GM12878 (cell line): ENCODE measurements around the gene COX5A.

ENCODE experiments used
- CTCF ChIP-seq, 3 experiments: IDR thresholded peaks in 2 of 3; conservative IDR thresholded peaks in 1 of 3; 2 replicates each; pipeline ENCODE4 v1.5.1; 2011; ENCODE audit warnings: low read depth in 3 of 3, low read length in 3 of 3, mild to moderate bottlenecking in 3 of 3, control low read depth in 2 of 3, moderate library complexity in 2 of 3, inconsistent platforms in 1 of 3, mixed read lengths in 1 of 3; ENCODE audit not compliant: control insufficient read depth in 2 of 3, insufficient read depth in 1 of 3; ENCODE audit errors: extremely low read depth in 1 of 3
- FOXM1 ChIP-seq: IDR thresholded peaks from 2 replicates; pipeline ENCODE4 v1.6.1; 2012; ENCODE audit warnings: low read depth, mild to moderate bottlenecking, inconsistent platforms, low read length, moderate library complexity
- GATAD2B ChIP-seq: fragments of 450-650 bp; conservative IDR thresholded peaks from 2 replicates; pipeline ENCODE4 v1.6.1; 2017; ENCODE audit warnings: low read depth, mild to moderate bottlenecking, moderate library complexity
- NBN ChIP-seq: fragments of 450-650 bp; IDR thresholded peaks from 2 replicates; pipeline ENCODE4 v1.6.1; 2016
- PKNOX1 ChIP-seq: fragments of 450-650 bp; IDR thresholded peaks from 2 replicates; pipeline ENCODE4 v1.6.1; 2016; ENCODE audit warnings: mild to moderate bottlenecking
- POLR2AphosphoS5 ChIP-seq: IDR thresholded peaks from 2 replicates; pipeline ENCODE4 v1.6.1; 2011; ENCODE audit warnings: mild to moderate bottlenecking, low read length, inconsistent platforms
- SREBF1 ChIP-seq: IDR thresholded peaks from 2 replicates; pipeline ENCODE4 v1.6.1; 2012; ENCODE audit warnings: mild to moderate bottlenecking, low read length
- TAF1 ChIP-seq: IDR thresholded peaks from 2 replicates; pipeline ENCODE4 v1.6.1; 2011; ENCODE audit warnings: mild to moderate bottlenecking, low read depth, low read length, borderline replicate concordance
- TBL1XR1 ChIP-seq: IDR thresholded peaks from 2 replicates; pipeline ENCODE4 v1.6.1; 2012; ENCODE audit warnings: low read depth, low read length, improper control_type of control experiment
- TCF12 ChIP-seq: IDR thresholded peaks from 2 replicates; pipeline ENCODE4 v1.6.1; 2011; ENCODE audit warnings: low read depth, mild to moderate bottlenecking, low read length
- ZBTB33 ChIP-seq: fragments of 450-650 bp; IDR thresholded peaks from 2 replicates; pipeline ENCODE4 v1.6.1; 2017; ENCODE audit warnings: mild to moderate bottlenecking
- TF ChIP-seq, protein P1 (sequence below): fragments of 450-650 bp; IDR thresholded peaks from 2 replicates; pipeline ENCODE4 v1.6.1; 2018; ENCODE audit warnings: mild to moderate bottlenecking, low read depth, moderate library complexity; ENCODE audit not compliant: partially characterized antibody

DNA sequence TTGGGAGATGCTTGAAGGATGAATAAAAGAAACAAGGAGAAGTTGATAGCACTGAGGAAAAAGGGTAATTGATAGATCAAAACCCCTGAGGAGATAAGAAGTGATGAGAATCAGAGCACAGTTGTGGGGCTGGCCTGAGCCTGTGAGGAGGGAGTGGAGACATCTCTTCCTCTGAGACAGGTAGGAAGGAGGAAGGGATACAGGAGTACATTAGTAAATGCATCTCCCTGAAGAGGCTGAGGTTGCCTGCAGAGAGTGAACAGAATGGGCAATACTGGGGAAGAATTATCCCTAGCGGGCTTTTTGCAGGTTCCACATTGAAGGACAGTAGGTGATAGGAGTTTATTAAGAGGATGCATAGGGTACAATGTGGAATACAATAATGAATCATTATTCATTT, 40.2 kb upstream of the COX5A start:
- TF ChIP-seq, protein P1, sequence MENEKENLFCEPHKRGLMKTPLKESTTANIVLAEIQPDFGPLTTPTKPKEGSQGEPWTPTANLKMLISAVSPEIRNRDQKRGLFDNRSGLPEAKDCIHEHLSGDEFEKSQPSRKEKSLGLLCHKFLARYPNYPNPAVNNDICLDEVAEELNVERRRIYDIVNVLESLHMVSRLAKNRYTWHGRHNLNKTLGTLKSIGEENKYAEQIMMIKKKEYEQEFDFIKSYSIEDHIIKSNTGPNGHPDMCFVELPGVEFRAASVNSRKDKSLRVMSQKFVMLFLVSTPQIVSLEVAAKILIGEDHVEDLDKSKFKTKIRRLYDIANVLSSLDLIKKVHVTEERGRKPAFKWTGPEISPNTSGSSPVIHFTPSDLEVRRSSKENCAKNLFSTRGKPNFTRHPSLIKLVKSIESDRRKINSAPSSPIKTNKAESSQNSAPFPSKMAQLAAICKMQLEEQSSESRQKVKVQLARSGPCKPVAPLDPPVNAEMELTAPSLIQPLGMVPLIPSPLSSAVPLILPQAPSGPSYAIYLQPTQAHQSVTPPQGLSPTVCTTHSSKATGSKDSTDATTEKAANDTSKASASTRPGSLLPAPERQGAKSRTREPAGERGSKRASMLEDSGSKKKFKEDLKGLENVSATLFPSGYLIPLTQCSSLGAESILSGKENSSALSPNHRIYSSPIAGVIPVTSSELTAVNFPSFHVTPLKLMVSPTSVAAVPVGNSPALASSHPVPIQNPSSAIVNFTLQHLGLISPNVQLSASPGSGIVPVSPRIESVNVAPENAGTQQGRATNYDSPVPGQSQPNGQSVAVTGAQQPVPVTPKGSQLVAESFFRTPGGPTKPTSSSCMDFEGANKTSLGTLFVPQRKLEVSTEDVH = no peak
- no peak for TF ChIP-seq GATAD2B
- no peak for TF ChIP-seq TBL1XR1
- TF ChIP-seq NBN = no peak
- no peak for TF ChIP-seq SREBF1
- no peak for TF ChIP-seq FOXM1
- no peak for TF ChIP-seq POLR2AphosphoS5
- TF ChIP-seq ZBTB33 = no peak
- TF ChIP-seq CTCF (IDR thresholded peaks at IDR 0.05 in 2 of 3, conservative IDR thresholded peaks at IDR 0.05 in 1 of 3; ENCODE audit: control insufficient read depth in 2 of 3, extremely low read depth in 1 of 3, insufficient read depth in 1 of 3, low read depth in 3 of 3, low read length in 3 of 3) = no peak
- TF ChIP-seq PKNOX1 = no peak
- TF ChIP-seq TAF1 = no peak
- TF ChIP-seq TCF12 = no peak
